ENCODE measurements around the gene FOXO3. TPM values are rescaled to one million over a fixed set of nuclear protein-coding genes. Genes with fewer than 3 reads are reported as not detected.

The FOXO3 gene
- polyA plus RNA-seq, 1 of the 3 experiments (the other 2 are of a cell fraction): 8.1 TPM

DNA sequence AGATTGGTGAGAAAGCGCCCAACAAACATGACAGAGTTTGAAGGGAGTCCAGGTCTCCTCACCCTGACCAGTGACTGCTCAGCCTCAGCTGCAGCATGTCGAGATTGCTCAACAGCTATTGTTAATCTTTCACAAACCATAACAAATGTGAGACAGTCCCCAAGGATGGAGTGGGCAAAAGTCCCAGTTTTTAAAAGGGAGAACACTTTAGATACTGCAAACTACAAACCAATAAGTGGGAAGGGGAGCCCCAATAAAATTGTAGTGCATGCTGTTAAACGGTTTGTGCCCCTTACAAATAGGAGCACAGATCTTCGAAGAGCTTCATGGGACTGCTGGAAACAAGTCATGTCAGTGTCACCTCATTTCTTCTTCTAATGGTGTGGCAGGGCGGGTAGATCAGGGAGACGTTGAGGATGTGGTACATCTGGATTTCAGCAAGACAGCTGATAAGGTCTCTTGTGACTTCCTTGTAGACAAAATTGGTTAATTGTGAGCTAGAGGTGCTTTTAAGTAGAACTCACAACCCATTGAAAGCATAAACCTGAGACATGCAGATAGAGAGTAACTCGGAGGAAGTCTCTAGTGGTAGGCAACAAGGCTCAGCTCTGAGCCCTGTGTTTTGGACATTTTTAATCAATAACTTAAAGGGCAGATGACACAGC is 153.5 kb downstream of the FOXO3 start:
- Histone ChIP-seq H3K79me2 (ENCODE audit: insufficient read depth) (no peaks in the 10 kb centered on the region), H3K9me3 (no peaks in the 10 kb centered on the region), H3K4me3 (ENCODE audit: low read depth in 2 of 2, low read length in 1 of 2) (no peak overlapping the region), H3K4me1 (ENCODE audit: control insufficient read depth in 1 of 2, insufficient read depth in 2 of 2, low read depth in 1 of 2, low read length in 1 of 2) (peaks cover 0 to 17% of the 10 kb centered on the region in 2 experiments; a peak in 1 of 4 replicates), H3K36me3 (replicated peaks in 1 of 2; ENCODE audit: control insufficient read depth in 1 of 2, insufficient read depth in 2 of 2, low read length in 1 of 2) (no peaks in the 10 kb centered on the region), H3K9ac (no peak overlapping the region), H3K27ac (ENCODE audit: low read depth in 2 of 2, low read length in 1 of 2) (no peak overlapping the region), H3K4me2 (no peak overlapping the region), H3F3A (replicated peaks; ENCODE audit: insufficient read depth) (no peaks in the 10 kb centered on the region), H4K20me1 (ENCODE audit: insufficient read depth) (no peaks in the 10 kb centered on the region), H3K9me2 (no peaks in the 10 kb centered on the region), H2AFZ (ENCODE audit: low read depth) (no peak overlapping the region), H3K27me3 (ENCODE audit: insufficient read depth) (no peaks in the 10 kb centered on the region)
- no peak for DNase-seq
- WGBS (ENCODE audit: low lambda C conversion rate): 80% methylated on average over 7 of the region's 7 CpGs
- POLR2A ChIA-PET: no interaction called here
- TF ChIP-seq, protein P1, sequence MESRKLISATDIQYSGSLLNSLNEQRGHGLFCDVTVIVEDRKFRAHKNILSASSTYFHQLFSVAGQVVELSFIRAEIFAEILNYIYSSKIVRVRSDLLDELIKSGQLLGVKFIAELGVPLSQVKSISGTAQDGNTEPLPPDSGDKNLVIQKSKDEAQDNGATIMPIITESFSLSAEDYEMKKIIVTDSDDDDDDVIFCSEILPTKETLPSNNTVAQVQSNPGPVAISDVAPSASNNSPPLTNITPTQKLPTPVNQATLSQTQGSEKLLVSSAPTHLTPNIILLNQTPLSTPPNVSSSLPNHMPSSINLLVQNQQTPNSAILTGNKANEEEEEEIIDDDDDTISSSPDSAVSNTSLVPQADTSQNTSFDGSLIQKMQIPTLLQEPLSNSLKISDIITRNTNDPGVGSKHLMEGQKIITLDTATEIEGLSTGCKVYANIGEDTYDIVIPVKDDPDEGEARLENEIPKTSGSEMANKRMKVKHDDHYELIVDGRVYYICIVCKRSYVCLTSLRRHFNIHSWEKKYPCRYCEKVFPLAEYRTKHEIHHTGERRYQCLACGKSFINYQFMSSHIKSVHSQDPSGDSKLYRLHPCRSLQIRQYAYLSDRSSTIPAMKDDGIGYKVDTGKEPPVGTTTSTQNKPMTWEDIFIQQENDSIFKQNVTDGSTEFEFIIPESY (IDR thresholded peaks at IDR 0.05; ENCODE audit: borderline replicate concordance, low read depth): no peak
- no peak for TF ChIP-seq FOXM1 (IDR thresholded peaks at IDR 0.05; ENCODE audit: low read depth)
- TF ChIP-seq CHD2 (IDR thresholded peaks at IDR 0.05; ENCODE audit: low read length, partially characterized antibody): no peak
- TF ChIP-seq GATA2 (CRISPR knock-in tag; IDR thresholded peaks at IDR 0.05): no peak
- TF ChIP-seq NRF1 (IDR thresholded peaks at IDR 0.05; ENCODE audit: low read depth, low read length): no peak
- TF ChIP-seq TCF12 (IDR thresholded peaks at IDR 0.05): no peak
- no peak for TF ChIP-seq RAD21 (IDR thresholded peaks at IDR 0.05; ENCODE audit: low read length)
- TF ChIP-seq JUND (IDR thresholded peaks at IDR 0.05): no peak
- no peak for TF ChIP-seq RXRA (IDR thresholded peaks at IDR 0.05; ENCODE audit: borderline replicate concordance, low read depth)
- TF ChIP-seq GABPA (IDR thresholded peaks at IDR 0.05; ENCODE audit: low read depth): no peak
- no peak for TF ChIP-seq USF2 (IDR thresholded peaks at IDR 0.05; ENCODE audit: borderline replicate concordance, low read depth, low read length)
- TF ChIP-seq, protein P2, sequence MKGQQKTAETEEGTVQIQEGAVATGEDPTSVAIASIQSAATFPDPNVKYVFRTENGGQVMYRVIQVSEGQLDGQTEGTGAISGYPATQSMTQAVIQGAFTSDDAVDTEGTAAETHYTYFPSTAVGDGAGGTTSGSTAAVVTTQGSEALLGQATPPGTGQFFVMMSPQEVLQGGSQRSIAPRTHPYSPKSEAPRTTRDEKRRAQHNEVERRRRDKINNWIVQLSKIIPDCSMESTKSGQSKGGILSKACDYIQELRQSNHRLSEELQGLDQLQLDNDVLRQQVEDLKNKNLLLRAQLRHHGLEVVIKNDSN (IDR thresholded peaks at IDR 0.05; ENCODE audit: borderline replicate concordance, low read depth): no peak
- TF ChIP-seq EZH2phosphoT487 (IDR thresholded peaks at IDR 0.05; ENCODE audit: borderline replicate concordance, low read depth): no peak
- TF ChIP-seq FOSL2 (IDR thresholded peaks at IDR 0.05; ENCODE audit: borderline replicate concordance, low read depth): no peak
- no peak for TF ChIP-seq MEF2A (IDR thresholded peaks at IDR 0.05; ENCODE audit: borderline replicate concordance, low read depth)
- TF ChIP-seq, protein P3, sequence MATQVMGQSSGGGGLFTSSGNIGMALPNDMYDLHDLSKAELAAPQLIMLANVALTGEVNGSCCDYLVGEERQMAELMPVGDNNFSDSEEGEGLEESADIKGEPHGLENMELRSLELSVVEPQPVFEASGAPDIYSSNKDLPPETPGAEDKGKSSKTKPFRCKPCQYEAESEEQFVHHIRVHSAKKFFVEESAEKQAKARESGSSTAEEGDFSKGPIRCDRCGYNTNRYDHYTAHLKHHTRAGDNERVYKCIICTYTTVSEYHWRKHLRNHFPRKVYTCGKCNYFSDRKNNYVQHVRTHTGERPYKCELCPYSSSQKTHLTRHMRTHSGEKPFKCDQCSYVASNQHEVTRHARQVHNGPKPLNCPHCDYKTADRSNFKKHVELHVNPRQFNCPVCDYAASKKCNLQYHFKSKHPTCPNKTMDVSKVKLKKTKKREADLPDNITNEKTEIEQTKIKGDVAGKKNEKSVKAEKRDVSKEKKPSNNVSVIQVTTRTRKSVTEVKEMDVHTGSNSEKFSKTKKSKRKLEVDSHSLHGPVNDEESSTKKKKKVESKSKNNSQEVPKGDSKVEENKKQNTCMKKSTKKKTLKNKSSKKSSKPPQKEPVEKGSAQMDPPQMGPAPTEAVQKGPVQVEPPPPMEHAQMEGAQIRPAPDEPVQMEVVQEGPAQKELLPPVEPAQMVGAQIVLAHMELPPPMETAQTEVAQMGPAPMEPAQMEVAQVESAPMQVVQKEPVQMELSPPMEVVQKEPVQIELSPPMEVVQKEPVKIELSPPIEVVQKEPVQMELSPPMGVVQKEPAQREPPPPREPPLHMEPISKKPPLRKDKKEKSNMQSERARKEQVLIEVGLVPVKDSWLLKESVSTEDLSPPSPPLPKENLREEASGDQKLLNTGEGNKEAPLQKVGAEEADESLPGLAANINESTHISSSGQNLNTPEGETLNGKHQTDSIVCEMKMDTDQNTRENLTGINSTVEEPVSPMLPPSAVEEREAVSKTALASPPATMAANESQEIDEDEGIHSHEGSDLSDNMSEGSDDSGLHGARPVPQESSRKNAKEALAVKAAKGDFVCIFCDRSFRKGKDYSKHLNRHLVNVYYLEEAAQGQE (IDR thresholded peaks at IDR 0.05; ENCODE audit: low read depth, low read length): no peak
- no peak for TF ChIP-seq POLR2AphosphoS5 (IDR thresholded peaks at IDR 0.05; ENCODE audit: low read depth, low read length)
- TF ChIP-seq, protein P4, sequence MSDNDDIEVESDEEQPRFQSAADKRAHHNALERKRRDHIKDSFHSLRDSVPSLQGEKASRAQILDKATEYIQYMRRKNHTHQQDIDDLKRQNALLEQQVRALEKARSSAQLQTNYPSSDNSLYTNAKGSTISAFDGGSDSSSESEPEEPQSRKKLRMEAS (IDR thresholded peaks at IDR 0.05; ENCODE audit: low read depth): no peak
- no peak for TF ChIP-seq MXI1 (IDR thresholded peaks at IDR 0.05; ENCODE audit: low read depth, low read length)
- CTCF ChIA-PET: interaction anchor here (0.6 to 1.6 kb wide), 6 partner anchors 10 to 473 kb away, joined by 3 to 7 read pairs (median 3); no protein-coding TSS in a partner anchor

Measured in SK-N-SH (cell line).